SK-N-SH treated with all-trans-retinoic acid at 6 μM for 48 hours (cell line): ENCODE data around the gene POU2AF2.

ENCODE experiments used
- ARNTL ChIP-seq: fragments of 450-650 bp; formaldehyde crosslinking; IDR thresholded peaks from 2 replicates; pipeline ENCODE4 v1.5.0; 2020; ENCODE audit warnings: low read depth, mild to moderate bottlenecking, moderate library complexity, borderline replicate concordance
- CSDC2 ChIP-seq: fragments of 250-450 bp; sonication (Bioruptor Pico); IDR thresholded peaks from 2 replicates; pipeline ENCODE4 v1.5.0; 2020; ENCODE audit warnings: mild to moderate bottlenecking, moderate library complexity
- ESRRG ChIP-seq: fragments of 250-450 bp; sonication (Bioruptor Pico); IDR thresholded peaks from 2 replicates; pipeline ENCODE4 v1.6.1; 2021; ENCODE audit warnings: mild to moderate bottlenecking
- GLIS3 ChIP-seq: fragments of 250-450 bp; sonication (Bioruptor Pico); IDR thresholded peaks from 2 replicates; pipeline ENCODE4 v1.5.0; 2020; ENCODE audit warnings: mild to moderate bottlenecking, moderate library complexity
- TOX ChIP-seq: fragments of 250-450 bp; sonication (Bioruptor Pico); IDR thresholded peaks from 2 replicates; pipeline ENCODE4 v1.8.0; 2021; ENCODE audit warnings: mild to moderate bottlenecking, moderate library complexity, borderline replicate concordance
- ZFP3 ChIP-seq: fragments of 250-450 bp; sonication (Bioruptor Pico); IDR thresholded peaks from 2 replicates; pipeline ENCODE4 v1.5.0; 2020; ENCODE audit warnings: mild to moderate bottlenecking, moderate library complexity
- ZFP30 ChIP-seq: fragments of 450-650 bp; formaldehyde crosslinking; IDR thresholded peaks from 2 replicates; pipeline ENCODE4 v1.5.0; 2022; ENCODE audit warnings: mild to moderate bottlenecking, moderate library complexity

DNA sequence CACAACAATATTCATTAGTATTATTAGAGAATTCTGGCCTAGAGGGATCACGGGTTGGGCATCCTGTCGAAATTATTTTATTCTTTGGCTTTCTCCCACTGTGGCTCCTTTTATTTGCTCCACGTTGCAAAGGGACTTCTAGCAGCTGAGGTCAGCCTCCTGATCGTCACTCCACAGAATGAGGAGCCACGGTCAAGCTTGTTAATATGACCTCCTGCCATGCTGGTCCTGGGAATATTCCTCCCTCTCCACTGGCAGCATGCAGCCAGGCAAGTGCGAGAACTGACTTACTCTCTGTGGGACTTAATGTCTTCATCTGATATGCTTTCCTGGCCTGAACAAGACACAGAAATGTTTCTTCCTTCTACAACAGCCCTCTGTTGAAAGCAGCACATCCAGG lies 73.8 kb downstream of the POU2AF2 start:
- no peak for TF ChIP-seq ESRRG (CRISPR knock-in tag)
- TF ChIP-seq CSDC2 (CRISPR knock-in tag): no peak
- no peak for TF ChIP-seq ARNTL
- no peak for TF ChIP-seq ZFP3 (CRISPR knock-in tag)
- no peak for TF ChIP-seq GLIS3 (CRISPR knock-in tag)
- TF ChIP-seq ZFP30 (CRISPR knock-in tag): no peak
- no peak for TF ChIP-seq TOX (CRISPR knock-in tag)
